Natural killer cell (primary cell): ENCODE data around the gene MTA3. TPM values are rescaled to one million over a fixed set of nuclear protein-coding genes. Genes with fewer than 3 reads are reported as not detected.

ENCODE experiments used
- ATAC-seq, 3 donors: fragments of 150-1000 bp in 2 of 3; fragments of 200-7000 bp in 1 of 3; cut with Tn5 transposase; 1 replicate in 1 of 3; 2 replicates in 2 of 3; pipeline ENCODE4 v1.10.0; 2021; ENCODE audit warnings: mild to moderate bottlenecking in 2 of 3, moderate library complexity in 2 of 3
- DNase-seq, 2 donors: peaks; one replicate each; pipeline versions ENCODE4 v3.0.0 to v3.0.0-alpha.2; 2013 to 2021; ENCODE audit warnings: mixed read lengths in 1 of 2
- H3K27ac ChIP-seq: one replicate; pipeline ENCODE4 v1.5.1; 2013; ENCODE audit warnings: mild to moderate bottlenecking, low read length
- H3K27me3 ChIP-seq: one replicate; pipeline ENCODE4 v1.6.1; 2013; ENCODE audit warnings: low read length; ENCODE audit not compliant: control insufficient read depth, insufficient read depth
- H3K36me3 ChIP-seq: one replicate; pipeline ENCODE4 v1.6.1; 2013; ENCODE audit warnings: low read length; ENCODE audit not compliant: control insufficient read depth, insufficient read depth
- H3K4me1 ChIP-seq: one replicate; pipeline ENCODE4 v1.6.1; 2013; ENCODE audit warnings: low read length; ENCODE audit not compliant: control insufficient read depth, insufficient read depth
- H3K4me3 ChIP-seq: one replicate; pipeline ENCODE4 v1.5.1; 2013; ENCODE audit warnings: low read length
- H3K9me3 ChIP-seq: one replicate; pipeline ENCODE4 v1.6.1; 2013; ENCODE audit warnings: low read length; ENCODE audit not compliant: control insufficient read depth, insufficient read depth
- H3K27ac Mint-ChIP-seq, 2 donors: one replicate each; pipeline ENCODE4 v1.8.0; 2022; ENCODE audit warnings: mild to moderate bottlenecking in 2 of 2, mixed read lengths in 2 of 2, moderate library complexity in 1 of 2
- H3K27me3 Mint-ChIP-seq, 2 donors: one replicate each; pipeline ENCODE4 v1.8.0; 2022; ENCODE audit warnings: low read depth in 2 of 2, mixed read lengths in 2 of 2
- H3K36me3 Mint-ChIP-seq: one replicate; pipeline ENCODE4 v1.8.0; 2022; ENCODE audit warnings: mixed read lengths
- H3K4me1 Mint-ChIP-seq, 2 donors: one replicate each; pipeline ENCODE4 v1.8.0; 2022; ENCODE audit warnings: mixed read lengths in 2 of 2
- H3K4me3 Mint-ChIP-seq: one replicate; pipeline ENCODE4 v1.8.0; 2022; ENCODE audit warnings: mild to moderate bottlenecking, moderate library complexity, mixed read lengths
- H3K9me3 Mint-ChIP-seq, 2 donors: one replicate each; pipeline ENCODE4 v1.8.0; 2022; ENCODE audit warnings: mixed read lengths in 2 of 2
- CTCF ChIP-seq: fragments of 200-600 bp; IDR thresholded peaks from one replicate; pipeline ENCODE4 v1.8.0; 2022; ENCODE audit warnings: antibody characterized with exemption
- WGBS: methylation state at CpG from one replicate; pipeline ENCODE4 v1.1.7; 2013; ENCODE audit warnings: missing lambda C conversion rate; ENCODE audit not compliant: insufficient coverage; 5-methylcytosine and 5-hydroxymethylcytosine counted together
- intact Hi-C: fragments of 100-400 bp; cut with micrococcal nuclease; formaldehyde crosslinking; loops from one replicate; pipeline ENCODE4 v1.14.2; 2022
- total RNA-seq, 4 donors: library from RNA; stranded (reverse); fragments of 120-200 nt in 1 of 4; gene quantifications; one replicate each; pipeline versions ENCODE4 v1.2.3 to v1.2.4, GENCODE V29; 2013 to 2022

The MTA3 gene
- total RNA-seq, 3 donors from 2014 or later (not counting 1 experiment from before 2014, with no cell fraction given) = 19.4 to 25.0 (median 21.5) TPM

DNA sequence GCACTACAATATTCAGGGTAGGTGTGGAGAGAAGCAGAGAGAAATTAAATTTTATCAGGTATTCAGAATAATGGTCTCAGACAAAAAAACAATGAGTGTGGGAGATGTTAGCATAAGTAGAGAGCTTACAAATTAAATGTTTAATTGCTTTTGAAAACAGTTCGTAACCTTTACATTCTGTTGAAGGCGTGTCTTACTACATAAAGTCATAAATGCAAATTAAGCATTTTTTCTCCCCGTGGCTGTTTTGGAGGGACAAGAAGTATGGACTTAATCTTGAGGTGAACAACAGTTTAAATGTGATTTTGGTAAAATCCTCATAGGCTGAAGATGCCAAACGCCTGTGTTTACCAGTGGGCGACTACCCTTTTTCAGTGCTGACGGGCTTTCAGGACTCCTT, 139.7 kb downstream of the MTA3 start:
- TF ChIP-seq CTCF = no peak
- H3K27ac ChIP-seq = no peak overlapping the region
- no peaks in the 10 kb centered on the region for H3K9me3 Mint-ChIP-seq
- H3K4me1 Mint-ChIP-seq = no peaks in the 10 kb centered on the region
- WGBS = 67% methylated on average over 3 of the region's 6 CpGs
- intact Hi-C loops = no loop called here
- no peak overlapping the region for H3K27ac Mint-ChIP-seq
- no peaks in the 10 kb centered on the region for H3K27me3 ChIP-seq
- H3K9me3 ChIP-seq = no peaks in the 10 kb centered on the region
- H3K4me3 ChIP-seq = no peak overlapping the region
- no peak for DNase-seq
- no peak overlapping the region for H3K4me3 Mint-ChIP-seq
- no peaks in the 10 kb centered on the region for H3K4me1 ChIP-seq
- H3K27me3 Mint-ChIP-seq = no peaks in the 10 kb centered on the region
- H3K36me3 Mint-ChIP-seq = no peaks in the 10 kb centered on the region
- no peak for ATAC-seq
- peaks cover 3% of the 10 kb centered on the region for H3K36me3 ChIP-seq

GRCh38 chr2:42711896-42712295, 143.5 kb downstream of the MTA3 start:
- 100% methylated on average over 1 of the region's 1 CpG for WGBS

DNA sequence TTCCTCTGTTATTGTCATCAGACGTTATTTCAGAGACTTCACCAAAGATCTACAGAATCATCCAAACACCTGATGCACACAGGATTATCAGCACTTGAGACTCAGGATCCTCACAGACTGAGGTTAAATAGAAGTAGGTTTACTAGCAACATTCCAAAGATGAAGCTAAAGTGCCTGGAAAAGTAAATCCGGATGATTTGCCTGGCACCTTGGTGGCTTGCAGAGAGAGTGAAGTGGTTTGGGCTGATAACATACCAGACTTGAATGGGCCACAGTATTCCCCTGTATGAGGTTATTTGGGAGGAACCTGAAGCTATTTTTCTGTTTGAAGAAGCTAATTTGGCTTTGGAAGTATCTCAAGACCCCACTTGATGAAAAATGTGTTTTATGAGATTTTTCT, 144.5 kb downstream of the MTA3 start:
- H3K4me3 ChIP-seq = no peak overlapping the region
- WGBS = 97% methylated on average over 1 of the region's 2 CpGs
- H3K4me3 Mint-ChIP-seq = no peak overlapping the region
- H3K36me3 ChIP-seq = peaks cover 3% of the 10 kb centered on the region
- no peak overlapping the region for H3K27ac Mint-ChIP-seq
- no peaks in the 10 kb centered on the region for H3K4me1 Mint-ChIP-seq
- DNase-seq (no peak), ATAC-seq (no peak)
- intact Hi-C loops = no loop called here
- H3K27me3 ChIP-seq = no peaks in the 10 kb centered on the region
- no peaks in the 10 kb centered on the region for H3K9me3 ChIP-seq
- TF ChIP-seq CTCF = no peak
- H3K27ac ChIP-seq = no peak overlapping the region
- no peaks in the 10 kb centered on the region for H3K4me1 ChIP-seq
- no peaks in the 10 kb centered on the region for H3K36me3 Mint-ChIP-seq
- no peaks in the 10 kb centered on the region for H3K9me3 Mint-ChIP-seq
- H3K27me3 Mint-ChIP-seq = no peaks in the 10 kb centered on the region

More at GRCh38 chr2:42711896-42712295, 143.5 kb downstream of the MTA3 start:
- no peak overlapping the region for H3K4me3 ChIP-seq
- intact Hi-C loops = no loop called here
- no peaks in the 10 kb centered on the region for H3K4me1 ChIP-seq
- H3K27me3 Mint-ChIP-seq = no peaks in the 10 kb centered on the region
- ATAC-seq (no peak), DNase-seq (no peak)
- TF ChIP-seq CTCF = no peak
- H3K36me3 ChIP-seq = peaks cover 3% of the 10 kb centered on the region
- H3K27ac Mint-ChIP-seq = no peak overlapping the region
- no peaks in the 10 kb centered on the region for H3K4me1 Mint-ChIP-seq
- no peak overlapping the region for H3K4me3 Mint-ChIP-seq
- no peaks in the 10 kb centered on the region for H3K9me3 ChIP-seq
- no peaks in the 10 kb centered on the region for H3K27me3 ChIP-seq
- H3K9me3 Mint-ChIP-seq = no peaks in the 10 kb centered on the region
- no peaks in the 10 kb centered on the region for H3K36me3 Mint-ChIP-seq
- H3K27ac ChIP-seq = no peak overlapping the region

DNA sequence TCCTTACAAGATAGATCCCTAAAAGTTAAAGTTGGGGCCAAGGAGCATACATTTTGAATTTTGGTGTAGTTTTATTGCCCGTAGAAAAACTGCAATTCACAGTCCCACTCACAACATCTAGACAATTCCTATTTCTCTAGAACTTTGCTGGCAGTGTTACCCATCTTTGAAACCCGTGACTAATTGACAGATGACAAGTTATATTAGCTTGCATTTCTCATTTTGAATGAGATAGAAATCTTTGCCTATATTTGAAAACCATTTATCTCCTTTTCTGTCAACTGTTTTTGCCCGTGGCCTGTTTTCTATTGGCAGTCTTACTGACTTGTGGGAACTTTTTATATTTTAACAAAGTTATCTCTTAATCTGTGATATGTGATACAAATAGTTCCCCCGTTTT, 145.5 kb downstream of the MTA3 start:
- DNase-seq (no peak), ATAC-seq (no peak)
- H3K9me3 Mint-ChIP-seq = no peaks in the 10 kb centered on the region
- Histone ChIP-seq H3K4me3 (no peak overlapping the region), H3K9me3 (no peaks in the 10 kb centered on the region), H3K27me3 (no peaks in the 10 kb centered on the region), H3K27ac (no peak overlapping the region), H3K4me1 (no peaks in the 10 kb centered on the region), H3K36me3 (peaks cover 3% of the 10 kb centered on the region)
- H3K27ac Mint-ChIP-seq = no peak overlapping the region
- 90% methylated on average over 2 of the region's 4 CpGs for WGBS
- no peaks in the 10 kb centered on the region for H3K36me3 Mint-ChIP-seq
- no peaks in the 10 kb centered on the region for H3K27me3 Mint-ChIP-seq
- no peak for TF ChIP-seq CTCF
- H3K4me1 Mint-ChIP-seq = no peaks in the 10 kb centered on the region
- intact Hi-C loops = no loop called here
- no peak overlapping the region for H3K4me3 Mint-ChIP-seq
